ENCODE data around the gene COX11.

Gene COX11

DNA sequence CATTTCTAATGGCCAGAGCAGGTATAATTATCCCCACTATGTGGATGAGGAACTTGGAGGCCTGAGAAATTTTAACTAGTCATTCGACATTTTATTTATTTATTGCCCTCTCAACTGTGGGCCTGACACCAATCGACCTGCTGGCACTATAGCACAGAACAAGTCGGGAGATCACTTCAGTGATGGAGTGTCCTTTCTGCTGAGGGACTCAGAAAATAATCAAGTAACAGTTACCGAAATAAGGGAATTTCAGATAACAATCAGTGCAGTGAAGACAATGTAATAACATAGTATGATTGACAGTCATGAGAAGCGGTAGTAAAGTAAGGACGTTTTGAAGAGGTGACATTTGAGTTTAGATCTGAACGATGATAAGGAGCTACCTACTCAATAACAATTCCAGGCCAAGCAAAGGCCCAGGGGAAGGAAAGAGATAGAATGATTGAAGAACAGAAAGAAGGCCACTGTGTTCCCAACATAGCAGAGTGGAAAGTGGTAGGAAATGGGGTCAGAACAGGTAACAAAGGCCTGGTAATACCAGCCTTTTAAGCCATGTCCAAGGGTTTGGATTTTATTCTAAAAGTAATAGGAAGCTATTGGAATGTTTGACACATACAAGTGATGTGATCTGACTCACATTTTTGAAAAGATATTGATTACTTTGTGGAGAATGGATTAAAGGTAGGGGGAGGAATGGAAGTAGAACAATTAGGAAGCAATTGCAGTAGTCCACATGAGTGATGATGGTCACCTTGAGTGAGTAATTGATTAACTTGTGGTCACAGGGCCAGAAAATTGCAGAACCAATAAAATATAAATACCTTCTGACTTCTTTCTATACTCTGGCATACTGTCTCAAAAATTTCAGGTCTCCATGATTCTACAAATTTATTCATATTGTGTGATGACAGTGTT, 1.5 kb upstream of the COX11 start:
- no peak overlapping the region for H3K27ac ChIP-seq
- DNase-seq (ENCODE audit: low read depth, low spot score): no peak

GRCh38 chr17:54968988-54969332, 506 bp upstream of the COX11 start:
- no peak for DNase-seq (ENCODE audit: low read depth, low spot score)
- H3K27ac ChIP-seq: peak overlapping the region; percentile 53

GRCh38 chr17:54967621-54968261, 713 bp downstream of the COX11 start:
- no peak for DNase-seq (ENCODE audit: low read depth, low spot score)

DNA sequence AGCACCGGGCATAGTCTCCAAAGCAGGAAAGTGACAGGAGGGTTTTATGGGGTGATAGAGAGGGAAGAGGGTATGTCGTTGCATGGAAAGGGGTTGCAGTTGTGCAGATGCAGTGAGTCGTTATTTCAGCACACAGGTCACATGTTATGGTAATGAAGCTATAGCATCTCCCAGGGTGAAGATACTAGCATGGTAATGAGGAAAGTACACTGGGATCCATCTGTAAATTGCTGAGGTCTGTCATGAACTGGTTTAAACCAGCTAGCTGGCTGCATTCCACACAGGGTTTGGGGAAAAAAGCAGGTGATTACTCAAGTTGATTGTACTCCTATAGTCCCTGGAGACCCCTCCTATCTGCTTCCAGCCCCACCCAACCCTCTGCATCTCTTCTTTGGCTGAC, 11.7 kb downstream of the COX11 start:
- DNase-seq (ENCODE audit: low read depth, low spot score): no peak
- H3K27ac ChIP-seq: no peak overlapping the region

More at GRCh38 chr17:54967621-54968261, 713 bp downstream of the COX11 start:
- H3K27ac ChIP-seq: peak overlapping the region; percentile 53

GRCh38 chr17:54951286-54951685, 17.2 kb downstream of the COX11 start:
- no peak for DNase-seq (ENCODE audit: low read depth, low spot score)
- H3K27ac ChIP-seq: no peak overlapping the region

- no peak for DNase-seq (ENCODE audit: low read depth, low spot score)
- no peak overlapping the region for H3K27ac ChIP-seq
Measured at GRCh38 chr17:54950116-54950515, 18.3 kb downstream of the COX11 start.

DNA sequence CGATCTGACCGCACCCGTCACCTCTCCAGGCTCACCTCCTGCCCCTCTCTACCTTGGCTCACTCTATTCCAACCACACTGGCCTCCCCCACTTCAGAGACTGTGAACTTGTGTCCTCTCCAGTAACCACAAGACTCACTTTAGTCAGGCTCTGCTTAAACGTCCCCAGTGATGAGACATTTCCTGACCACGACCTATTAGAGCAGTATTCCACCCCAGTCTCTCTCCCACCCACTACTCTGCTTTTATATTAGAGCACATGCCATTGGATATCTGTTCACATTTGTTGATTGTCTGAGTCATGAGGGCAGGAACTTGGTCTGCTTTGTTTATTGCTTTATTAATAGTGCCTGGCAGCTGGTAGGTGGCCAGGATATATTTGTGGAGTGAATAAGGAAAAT, 20.1 kb downstream of the COX11 start:
- H3K27ac ChIP-seq: peak overlapping the region; percentile 34
- DNase-seq (ENCODE audit: low read depth, low spot score): peak; percentile 79

DNA sequence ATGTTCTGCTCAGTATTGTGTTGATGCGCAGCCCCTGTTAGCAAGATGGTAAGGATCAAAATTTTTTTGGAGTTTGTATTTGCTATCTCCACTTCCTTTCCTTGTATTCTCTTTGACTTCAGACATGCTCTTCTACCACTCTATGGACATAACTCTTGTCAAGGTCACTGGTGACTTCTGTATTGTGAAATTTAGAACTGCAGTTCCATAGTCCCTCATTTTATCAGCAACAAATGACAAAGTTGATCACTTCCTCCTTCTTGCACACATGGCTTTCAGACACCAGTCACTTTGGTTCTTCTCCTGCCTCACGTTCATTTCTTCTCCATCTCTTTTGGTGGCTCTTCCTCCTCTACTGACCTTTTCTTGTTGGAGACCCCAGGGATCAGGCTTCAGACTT, 21.1 kb downstream of the COX11 start:
- peak overlapping the region; percentile 34 for H3K27ac ChIP-seq
- DNase-seq (ENCODE audit: low read depth, low spot score): no peak

DNA sequence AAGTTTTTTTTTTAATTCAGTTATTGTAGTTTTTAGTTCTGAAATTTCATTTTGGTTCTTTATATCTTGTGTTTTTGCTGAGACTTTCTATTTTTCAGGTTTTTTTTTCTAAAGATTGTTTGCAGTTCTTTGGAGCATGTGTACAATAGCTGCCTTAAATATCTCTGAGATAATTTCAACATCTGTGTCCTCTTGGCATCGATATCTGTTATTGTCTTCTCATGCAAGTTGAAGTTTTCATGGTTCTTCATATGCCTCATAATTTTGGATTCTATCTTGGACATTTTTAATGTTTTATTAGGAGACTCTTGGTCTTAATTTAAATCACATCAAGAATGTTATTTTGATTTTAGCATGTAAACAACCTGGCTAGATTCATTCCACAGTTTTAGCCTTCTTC, 22.8 kb downstream of the COX11 start:
- H3K27ac ChIP-seq: no peak overlapping the region
- no peak for DNase-seq (ENCODE audit: low read depth, low spot score)

- DNase-seq (ENCODE audit: low read depth, low spot score): no peak
- H3K27ac ChIP-seq: no peak overlapping the region
Measured at GRCh38 chr17:54945231-54945630, 23.2 kb downstream of the COX11 start.

GRCh38 chr17:54944796-54945195, 23.7 kb downstream of the COX11 start:
- no peak overlapping the region for H3K27ac ChIP-seq
- no peak for DNase-seq (ENCODE audit: low read depth, low spot score)

DNA sequence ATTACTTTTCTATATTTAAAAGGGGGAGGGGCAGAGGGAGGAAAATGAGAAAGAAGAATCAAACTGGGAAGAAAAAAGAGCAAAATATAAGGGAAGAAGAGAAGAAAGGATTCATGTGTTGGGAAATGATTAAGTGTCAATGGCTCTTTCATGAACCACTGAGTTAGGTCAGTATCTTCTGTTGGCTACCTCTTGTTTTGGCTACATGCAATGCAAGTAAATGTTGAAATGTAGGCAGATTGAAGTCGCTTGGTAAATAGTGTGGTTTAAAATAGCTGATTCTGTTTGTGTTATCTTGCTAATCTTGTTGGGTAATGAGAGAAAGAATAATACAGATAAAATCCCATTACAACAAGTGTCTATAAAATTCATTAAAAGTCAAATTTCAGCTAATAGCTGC, 27.2 kb downstream of the COX11 start:
- H3K27ac ChIP-seq: no peak overlapping the region
- DNase-seq (ENCODE audit: low read depth, low spot score): no peak

DNA sequence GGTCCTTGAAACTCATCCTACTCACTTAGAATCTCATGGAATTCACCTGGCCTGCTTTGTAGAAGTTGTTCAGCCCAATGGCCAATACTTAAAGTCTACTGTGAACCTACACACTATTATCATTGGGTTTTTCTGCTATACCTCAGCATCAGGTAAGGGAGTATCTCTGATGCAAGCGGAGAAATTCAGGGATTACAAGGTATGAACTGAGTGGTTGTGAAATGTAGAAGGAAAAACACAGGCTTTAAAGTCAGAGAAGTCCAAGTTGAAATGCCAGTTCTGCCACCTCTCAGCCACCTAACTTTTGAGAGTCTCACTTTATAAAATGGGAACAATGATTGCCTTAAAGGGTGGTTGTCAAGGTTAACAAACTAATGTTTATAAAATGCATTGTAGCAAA, 31.0 kb downstream of the COX11 start:
- H3K27ac ChIP-seq: no peak overlapping the region
- DNase-seq (ENCODE audit: low read depth, low spot score): no peak

- no peak for DNase-seq (ENCODE audit: low read depth, low spot score)
Measured at GRCh38 chr17:54937018-54937417, 31.4 kb downstream of the COX11 start.

DNA sequence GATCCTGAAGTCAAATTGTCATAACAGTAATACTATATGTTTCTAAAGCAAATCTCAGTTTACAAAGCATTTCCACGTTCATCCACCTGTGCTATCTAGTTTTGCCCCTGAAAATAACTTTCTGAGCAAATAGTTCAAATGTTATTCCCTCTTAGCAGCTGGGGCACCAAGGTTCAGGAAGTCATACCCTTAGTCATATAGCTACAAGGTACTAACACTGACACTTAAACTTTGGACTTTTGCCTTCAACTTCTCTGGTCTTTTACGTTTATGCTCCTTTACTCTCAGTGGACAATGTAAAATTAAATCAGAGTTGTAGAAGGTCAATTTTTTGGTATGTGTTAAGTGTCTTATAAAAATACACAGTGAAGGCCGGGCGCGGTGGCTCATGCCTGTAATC, 33.0 kb downstream of the COX11 start:
- no peak overlapping the region for H3K27ac ChIP-seq
- DNase-seq (ENCODE audit: low read depth, low spot score): no peak

More at GRCh38 chr17:54937018-54937417, 31.4 kb downstream of the COX11 start:
- H3K27ac ChIP-seq: no peak overlapping the region

DNA sequence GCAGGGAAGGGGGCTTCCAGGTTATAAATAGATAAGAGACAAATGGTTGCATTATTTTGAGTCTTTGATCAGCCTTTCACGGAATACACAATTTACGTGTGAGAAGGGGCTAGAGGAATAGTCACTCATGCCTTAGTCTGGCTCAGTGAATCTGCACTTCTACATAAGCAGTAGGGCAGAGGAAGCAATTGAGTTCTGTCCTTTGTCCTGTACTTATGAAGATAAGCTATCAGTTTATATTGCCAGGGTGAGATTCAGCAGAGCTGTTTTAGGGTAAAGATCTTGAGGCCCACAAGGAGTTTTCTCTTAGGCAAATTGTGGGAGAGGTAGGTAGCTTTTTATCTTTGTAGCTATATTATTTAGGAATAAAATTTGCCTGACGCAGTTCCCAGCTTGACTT, 34.5 kb downstream of the COX11 start:
- no peak overlapping the region for H3K27ac ChIP-seq
- DNase-seq (ENCODE audit: low read depth, low spot score): no peak

GRCh38 chr17:54932711-54933110, 35.7 kb downstream of the COX11 start:
- no peak overlapping the region for H3K27ac ChIP-seq
- no peak for DNase-seq (ENCODE audit: low read depth, low spot score)

DNA sequence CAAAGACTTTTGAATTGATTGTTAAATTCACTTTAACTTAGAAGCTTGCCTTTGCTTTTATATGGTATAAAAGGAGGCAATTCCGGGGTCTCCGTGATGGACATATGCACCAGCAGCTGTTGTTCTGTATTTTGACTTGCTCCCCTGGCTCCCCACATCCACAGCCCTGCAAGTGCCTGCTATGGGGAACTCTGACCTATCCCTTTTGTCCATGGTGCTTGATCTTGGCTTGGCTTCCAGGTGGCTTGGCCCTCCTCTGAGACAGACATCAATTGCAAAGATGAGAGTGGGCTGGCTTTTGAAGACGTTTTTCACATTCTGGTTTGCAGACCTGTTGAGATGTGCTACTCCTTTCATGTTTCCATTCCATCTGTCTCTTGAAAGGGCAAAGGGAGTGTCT, 40.9 kb downstream of the COX11 start:
- DNase-seq (ENCODE audit: low read depth, low spot score): no peak
- H3K27ac ChIP-seq: no peak overlapping the region

DNA sequence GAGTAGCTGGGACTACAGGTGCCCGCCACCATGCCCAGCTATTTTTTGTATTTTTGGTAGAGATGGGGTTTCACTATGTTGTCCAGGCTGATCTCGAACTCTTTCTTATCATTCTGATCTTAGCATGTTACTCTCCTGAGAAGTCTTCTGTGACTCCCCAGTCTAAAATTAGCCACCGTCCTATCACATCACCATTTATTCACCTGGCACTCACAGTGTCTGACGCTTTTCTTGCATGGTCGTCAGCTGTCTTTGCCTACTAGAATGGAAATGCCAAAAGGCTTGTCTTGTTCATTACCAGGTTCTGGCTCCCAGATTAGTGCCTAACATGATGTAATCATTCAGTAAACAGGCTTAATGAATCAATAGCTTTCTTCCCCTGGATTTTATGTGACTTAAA, 44.0 kb downstream of the COX11 start:
- H3K27ac ChIP-seq: no peak overlapping the region
- no peak for DNase-seq (ENCODE audit: low read depth, low spot score)

- DNase-seq (ENCODE audit: low read depth, low spot score): no peak
- no peak overlapping the region for H3K27ac ChIP-seq
Measured at GRCh38 chr17:54920819-54921218, 47.6 kb downstream of the COX11 start.

DNA sequence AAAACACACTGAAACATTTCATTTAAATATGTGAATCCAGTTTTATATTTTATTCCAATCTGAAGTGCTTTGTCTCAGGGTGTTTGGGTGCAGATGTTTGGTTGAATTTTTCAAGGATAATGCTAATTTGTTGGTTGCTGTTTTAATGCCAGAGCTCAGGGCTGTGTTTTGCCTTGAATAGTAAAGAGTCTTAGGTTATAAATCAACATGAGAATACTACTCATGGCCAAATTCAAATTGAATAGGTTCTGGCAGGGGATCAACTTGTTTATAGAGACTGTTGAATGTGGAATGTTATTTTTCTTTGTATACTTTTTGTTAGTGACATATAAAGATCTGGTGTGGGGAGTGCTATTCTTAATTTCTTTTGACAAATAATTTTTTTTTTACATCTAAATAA, 49.0 kb downstream of the COX11 start:
- no peak for DNase-seq (ENCODE audit: low read depth, low spot score)

DNA sequence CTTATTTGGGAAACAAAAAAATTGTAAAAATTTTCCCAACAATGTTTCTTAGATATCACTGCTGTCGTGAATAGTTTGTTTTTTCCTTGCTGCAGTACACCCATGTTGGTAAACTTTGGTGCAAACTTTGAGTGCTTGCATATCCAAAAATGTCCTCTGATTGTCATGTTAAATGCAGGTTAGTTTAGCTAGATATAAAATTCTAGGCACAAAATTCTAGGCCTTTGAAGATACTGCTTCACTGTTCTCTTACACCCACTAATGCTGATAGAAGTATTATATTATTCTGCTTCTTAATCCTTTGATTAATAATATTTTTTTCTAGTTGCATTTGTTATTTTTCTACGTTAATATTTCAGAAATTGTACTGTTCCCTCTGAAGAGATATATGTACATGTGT, 51.7 kb downstream of the COX11 start:
- no peak for DNase-seq (ENCODE audit: low read depth, low spot score)
- no peak overlapping the region for H3K27ac ChIP-seq

More for the DNA sequence above, 49.0 kb downstream of the COX11 start:
- H3K27ac ChIP-seq: no peak overlapping the region

Measured in epithelial cell of prostate (primary cell).